Glomerular endothelial cell (primary cell): Measurements from ENCODE around the gene PECR. TPM values are rescaled to one million over a fixed set of nuclear protein-coding genes. Genes with fewer than 3 reads are reported as not detected.
"Not testable (repeated sequence)": the region's sequence is repeated elsewhere in the genome, so short reads cannot be mapped to it uniquely, and the experiment has no call there.

Source experiments
- DNase-seq: peaks from one replicate; pipeline ENCODE4 v3.0.0-alpha.2; 2011; ENCODE audit warnings: low read depth, low spot score; ENCODE audit errors: extremely low read depth
- total RNA-seq: library from RNA; depleted of rRNA; stranded (reverse); fragments of >200 nt; gene quantifications from 2 replicates; pipeline ENCODE4 v1.2.3, GENCODE V29; 2015

The PECR gene
- total RNA-seq, 1 donor from 2014 or later = 6.5 TPM

- no peak for DNase-seq
Observed at GRCh38 chr2:216004697-216005283, 76.8 kb downstream of the PECR start.

- DNase-seq = no peak
Observed at GRCh38 chr2:216003876-216004696, 77.5 kb downstream of the PECR start.

- no peak for DNase-seq
Observed at GRCh38 chr2:216002693-216003092, 78.9 kb downstream of the PECR start.

GRCh38 chr2:216002101-216002678 is 79.4 kb downstream of the PECR start:
- DNase-seq = no peak

- no peak for DNase-seq
Observed at GRCh38 chr2:216001216-216002100, 80.2 kb downstream of the PECR start.

- DNase-seq = no peak
Observed at GRCh38 chr2:215998636-215999035, 83.0 kb downstream of the PECR start.

- no peak for DNase-seq
Observed at GRCh38 chr2:215997219-215997618, 84.4 kb downstream of the PECR start.

GRCh38 chr2:215994911-215995310 is 86.7 kb downstream of the PECR start:
- DNase-seq = no peak

- not testable (repeated sequence) for DNase-seq
Observed at GRCh38 chr2:215988556-215989207, 92.9 kb downstream of the PECR start.

Other genes with a start within 250 kb of the PECR start
- 7.7 and 10.3 TPM in 2 replicates for gene MREG, start 68.3 kb downstream of the PECR start, total RNA-seq
- 0.29 and 1.8 TPM in 2 replicates for gene TMEM169, start 110 bp upstream of the PECR start, total RNA-seq
- 190 and 214 TPM in 2 replicates for gene XRCC5, start 27.5 kb upstream of the PECR start, total RNA-seq